Measurements from ENCODE around the gene POLR2B. TPM values are rescaled to one million over a fixed set of nuclear protein-coding genes. Genes with fewer than 3 reads are reported as not detected.

Gene POLR2B
- total RNA-seq, 2 donors from 2014 or later, result 146 to 162 TPM

- Mint-ChIP-seq H3K4me3 (no peak overlapping the region), H3K4me1 (ENCODE audit: low read depth in 2 of 2) (peaks cover 27 to 62% of the 10 kb centered on the region in 2 donors), H3K9me3 (no peaks in the 10 kb centered on the region), H3K36me3 (no peaks in the 10 kb centered on the region), H3K27ac (peak overlapping the region in 1 of 2 donors; percentile 92), H3K27me3 (no peaks in the 10 kb centered on the region)
- no peak for DNase-seq (ENCODE audit: low spot score)
- no peak for ATAC-seq
Measured at GRCh38 chr4:57068237-57068981, 89.7 kb downstream of the POLR2B start.

- H3K4me1 Mint-ChIP-seq (ENCODE audit: low read depth in 2 of 2), result peaks cover 41 to 73% of the 10 kb centered on the region in 2 donors
- H3K4me3 Mint-ChIP-seq, result no peak overlapping the region
- H3K9me3 Mint-ChIP-seq, result no peaks in the 10 kb centered on the region
- DNase-seq (ENCODE audit: low spot score) (no peak), ATAC-seq (no peak)
- H3K27me3 Mint-ChIP-seq, result no peaks in the 10 kb centered on the region
- H3K27ac Mint-ChIP-seq, result peak overlapping the region; percentile 62 to 92
- H3K36me3 Mint-ChIP-seq, result no peaks in the 10 kb centered on the region
Measured at GRCh38 chr4:57070461-57070860, 91.8 kb downstream of the POLR2B start.

GRCh38 chr4:57071326-57071725 lies 92.6 kb downstream of the POLR2B start:
- ATAC-seq, result peak; percentile 87 to 95
- Mint-ChIP-seq H3K9me3 (no peaks in the 10 kb centered on the region), H3K4me1 (ENCODE audit: low read depth in 2 of 2) (peaks cover 43 to 68% of the 10 kb centered on the region in 2 donors), H3K36me3 (no peaks in the 10 kb centered on the region), H3K27me3 (no peaks in the 10 kb centered on the region), H3K27ac (peak overlapping the region; percentile 62 to 92), H3K4me3 (peak overlapping the region; percentile 60)
- DNase-seq (ENCODE audit: low spot score), result peak; percentile 74

- Mint-ChIP-seq H3K4me1 (ENCODE audit: low read depth in 2 of 2) (peaks cover 40 to 72% of the 10 kb centered on the region in 2 donors), H3K4me3 (no peak overlapping the region), H3K27me3 (no peaks in the 10 kb centered on the region), H3K27ac (peak overlapping the region; percentile 41 to 92), H3K9me3 (no peaks in the 10 kb centered on the region), H3K36me3 (no peaks in the 10 kb centered on the region)
- no peak for DNase-seq (ENCODE audit: low spot score)
- ATAC-seq, result no peak
Measured at GRCh38 chr4:57073559-57073958, 94.9 kb downstream of the POLR2B start.

GRCh38 chr4:57074744-57075143 lies 96.0 kb downstream of the POLR2B start:
- no peaks in the 10 kb centered on the region for H3K36me3 Mint-ChIP-seq
- no peak for DNase-seq (ENCODE audit: low spot score)
- no peaks in the 10 kb centered on the region for H3K9me3 Mint-ChIP-seq
- H3K4me1 Mint-ChIP-seq (ENCODE audit: low read depth in 2 of 2), result peaks cover 46 to 73% of the 10 kb centered on the region in 2 donors
- peak overlapping the region; percentile 8 to 92 for H3K27ac Mint-ChIP-seq
- peak overlapping the region; percentile 39 for H3K4me3 Mint-ChIP-seq
- ATAC-seq, result no peak
- H3K27me3 Mint-ChIP-seq, result no peaks in the 10 kb centered on the region

- no peaks in the 10 kb centered on the region for H3K36me3 Mint-ChIP-seq
- H3K9me3 Mint-ChIP-seq, result no peaks in the 10 kb centered on the region
- ATAC-seq (no peak), DNase-seq (ENCODE audit: low spot score) (no peak)
- H3K4me3 Mint-ChIP-seq, result no peak overlapping the region
- H3K4me1 Mint-ChIP-seq (ENCODE audit: low read depth in 2 of 2), result peaks cover 49 to 75% of the 10 kb centered on the region in 2 donors
- peak overlapping the region in 1 of 2 donors; percentile 92 for H3K27ac Mint-ChIP-seq
- H3K27me3 Mint-ChIP-seq, result no peaks in the 10 kb centered on the region
Measured at GRCh38 chr4:57075367-57075766, 96.7 kb downstream of the POLR2B start.

GRCh38 chr4:57076646-57077045 lies 98.0 kb downstream of the POLR2B start:
- Mint-ChIP-seq H3K27ac (peak overlapping the region in 1 of 2 donors; percentile 92), H3K4me3 (no peak overlapping the region), H3K36me3 (no peaks in the 10 kb centered on the region), H3K9me3 (no peaks in the 10 kb centered on the region), H3K27me3 (no peaks in the 10 kb centered on the region), H3K4me1 (ENCODE audit: low read depth in 2 of 2) (peaks cover 50 to 75% of the 10 kb centered on the region in 2 donors)
- DNase-seq (ENCODE audit: low spot score) (no peak), ATAC-seq (no peak)

GRCh38 chr4:57077550-57078343 lies 99.1 kb downstream of the POLR2B start:
- Mint-ChIP-seq H3K27ac (peak overlapping the region in 1 of 2 donors; percentile 99), H3K4me1 (ENCODE audit: low read depth in 2 of 2) (peaks cover 55 to 72% of the 10 kb centered on the region in 2 donors), H3K9me3 (no peaks in the 10 kb centered on the region), H3K27me3 (no peaks in the 10 kb centered on the region), H3K4me3 (no peak overlapping the region), H3K36me3 (no peaks in the 10 kb centered on the region)
- ATAC-seq (no peak), DNase-seq (ENCODE audit: low spot score) (no peak)

- Mint-ChIP-seq H3K4me1 (ENCODE audit: low read depth in 2 of 2) (peaks cover 57 to 69% of the 10 kb centered on the region in 2 donors), H3K27me3 (no peaks in the 10 kb centered on the region)
- ATAC-seq, result no peak
Measured at GRCh38 chr4:57078685-57079521, 100.2 kb downstream of the POLR2B start.

More at GRCh38 chr4:57078685-57079521, 100.2 kb downstream of the POLR2B start:
- no peak for DNase-seq (ENCODE audit: low spot score)
- Mint-ChIP-seq H3K27ac (peak overlapping the region; percentile 87 to 99), H3K9me3 (no peaks in the 10 kb centered on the region), H3K36me3 (no peaks in the 10 kb centered on the region), H3K4me3 (peak overlapping the region; percentile 11)

Other genes starting within 250 kb of the POLR2B start
- not detected for gene SPINK2, start 157.2 kb upstream of the POLR2B start, total RNA-seq
- 10 to 100 TPM; 34.9 to 39.8 TPM for gene REST, start 71.0 kb upstream of the POLR2B start, total RNA-seq
- 10 to 100 TPM; 14.2 to 15.6 TPM for gene NOA1, start 1.3 kb upstream of the POLR2B start, total RNA-seq
- gene IGFBP7, start 131.5 kb downstream of the POLR2B start, total RNA-seq, result 10 to 100 TPM; 11.7 to 82.1 TPM

Measured in natural killer cell treated with Interleukin-12 subunit alpha and Interleukin-12 subunit beta and Interleukin-15 and Interleukin-18, amount 100 ng/mL, for 72 hours (primary cell).